AG04450 (cell line): ENCODE measurements around the gene SNX18. TPM values are rescaled to one million over a fixed set of nuclear protein-coding genes. Genes with fewer than 3 reads are reported as not detected.
"Not testable (repeated sequence)": the region's sequence is repeated elsewhere in the genome, so short reads cannot be mapped to it uniquely, and the experiment has no call there.

Experiments
- CTCF ChIA-PET: fragments of 300-600, 350-600 bp; formaldehyde crosslinking; extraction: SDS; loops from one replicate; lab custom pipeline; 2022; ENCODE audit warnings: antibody characterized with exemption, inconsistent platforms; lab: Charles Lee
- POLR2A ChIA-PET: fragments of 350-600 bp; formaldehyde crosslinking; extraction: SDS; loops from one replicate; lab custom pipeline; 2021; ENCODE audit warnings: antibody characterized with exemption, inconsistent platforms; lab: Yijun Ruan, JAX
- DNase-seq: peaks from one replicate; pipeline ENCODE4 v3.0.0-alpha.2; 2011; ENCODE audit warnings: low read depth, low spot score
- H3K27ac ChIP-seq: one replicate; pipeline ENCODE4 v1.5.1; 2012; ENCODE audit warnings: low read depth, low read length, control low read depth
- H3K27me3 ChIP-seq: one replicate; pipeline ENCODE4 v1.6.0; 2012; ENCODE audit warnings: low read length; ENCODE audit not compliant: control insufficient read depth, insufficient read depth
- H3K4me3 ChIP-seq: 2 replicates; pipeline ENCODE4 v1.5.1; 2011; ENCODE audit warnings: mild to moderate bottlenecking, low read depth, low read length, control low read depth
- H3K9me3 ChIP-seq: 2 replicates; pipeline ENCODE4 v1.5.1; 2012; ENCODE audit warnings: low read length; ENCODE audit not compliant: control insufficient read depth, insufficient read depth
- CTCF ChIP-seq: IDR thresholded peaks from 2 replicates; pipeline ENCODE4 v1.5.1; 2011; ENCODE audit warnings: low read depth, low read length, control low read depth, inconsistent platforms
- polyA plus RNA-seq: library from polyadenylated mRNA; depleted of rRNA; stranded (reverse); fragments of >200 nt; gene quantifications from 2 replicates; pipeline ENCODE4 v1.2.3, GENCODE V29; 2011

The SNX18 gene
- polyA plus RNA-seq, 1 experiment, result 74.1 TPM

GRCh38 chr5:54471398-54471797 lies 46.2 kb upstream of the SNX18 start:
- ChIA-PET CTCF (interaction anchor here (1.3 to 4.1 kb wide), 4 partner anchors 18 to 228 kb away, joined by 3 to 30 read pairs (median 11); no protein-coding TSS in a partner anchor), POLR2A (interaction anchor here (2.1 kb wide), 1 partner anchor 14 kb away, joined by 12 read pairs; no protein-coding TSS in a partner anchor)
- Histone ChIP-seq H3K27ac (no peak overlapping the region), H3K4me3 (no peak overlapping the region), H3K27me3 (no peaks in the 10 kb centered on the region), H3K9me3 (no peaks in the 10 kb centered on the region)
- no peak for TF ChIP-seq CTCF
- no peak for DNase-seq

- Histone ChIP-seq H3K4me3 (no peak overlapping the region), H3K27ac (no peak overlapping the region), H3K9me3 (no peaks in the 10 kb centered on the region), H3K27me3 (peaks cover 10% of the 10 kb centered on the region)
- ChIA-PET POLR2A (no interaction called here), CTCF (no interaction called here)
- no peak for TF ChIP-seq CTCF
- DNase-seq, result no peak
Observed at GRCh38 chr5:54476682-54477081, 40.9 kb upstream of the SNX18 start.

- CTCF ChIA-PET, result interaction anchor here (1.0 kb wide), 1 partner anchor 12 kb away, joined by 3 read pairs; no protein-coding TSS in a partner anchor
- no peak for TF ChIP-seq CTCF
- H3K27me3 ChIP-seq, result peaks cover 15% of the 10 kb centered on the region
- POLR2A ChIA-PET, result no interaction called here
- no peak overlapping the region for H3K27ac ChIP-seq
- H3K4me3 ChIP-seq, result no peak overlapping the region
- H3K9me3 ChIP-seq, result no peaks in the 10 kb centered on the region
- no peak for DNase-seq
Observed at GRCh38 chr5:54477941-54478478, 39.5 kb upstream of the SNX18 start.

GRCh38 chr5:54480296-54480695 lies 37.3 kb upstream of the SNX18 start:
- DNase-seq, result no peak
- Histone ChIP-seq H3K27ac (no peak overlapping the region), H3K9me3 (no peaks in the 10 kb centered on the region), H3K4me3 (no peak overlapping the region), H3K27me3 (peaks cover 15% of the 10 kb centered on the region)
- ChIA-PET POLR2A (no interaction called here), CTCF (interaction anchor here (1.3 to 3.1 kb wide), 2 partner anchors 9 to 12 kb away, joined by 3 to 15 read pairs; no protein-coding TSS in a partner anchor)
- no peak for TF ChIP-seq CTCF

- ChIA-PET CTCF (interaction anchor here (1.0 to 1.1 kb wide), 2 partner anchors 41 to 65 kb away, joined by 3 to 9 read pairs; no protein-coding TSS in a partner anchor), POLR2A (no interaction called here)
- Histone ChIP-seq H3K9me3 (no peaks in the 10 kb centered on the region), H3K4me3 (no peak overlapping the region), H3K27me3 (peaks cover 15% of the 10 kb centered on the region), H3K27ac (no peak overlapping the region)
- no peak for DNase-seq
- TF ChIP-seq CTCF, result no peak
Observed at GRCh38 chr5:54484219-54484894, 33.2 kb upstream of the SNX18 start.

- H3K9me3 ChIP-seq, DNase-seq, H3K4me3 ChIP-seq, H3K27ac ChIP-seq, POLR2A ChIA-PET, CTCF ChIA-PET: not testable (repeated sequence)
- peaks cover 13% of the 10 kb centered on the region for H3K27me3 ChIP-seq
Observed at GRCh38 chr5:54485659-54486058, 31.9 kb upstream of the SNX18 start.

GRCh38 chr5:54489648-54489979 lies 27.9 kb upstream of the SNX18 start:
- ChIA-PET POLR2A (interaction anchor here (0.6 to 1.5 kb wide), 4 partner anchors 19 to 353 kb away, joined by 3 to 14 read pairs (median 6); partner anchors contain the start of gene ARL15), CTCF (interaction anchor here (0.6 to 6.1 kb wide), 63 partner anchors 9 to 1159 kb away, joined by 3 to 182 read pairs (median 5); partner anchors contain the start of genes ARL15, GPX8 and HSPB3)
- H3K27ac ChIP-seq, H3K9me3 ChIP-seq, H3K27me3 ChIP-seq, H3K4me3 ChIP-seq, DNase-seq: not testable (repeated sequence)
